Dendritic cell treated with granulocyte-macrophage colony-stimulating factor and Interleukin-4, amounts not matched to agents 40 ng/mL and 50 ng/mL, for 4 days (primary cell): ENCODE data around the gene CASK.

Source experiments
- H3K27ac Mint-ChIP-seq: one replicate; pipeline ENCODE4 v1.8.0; 2022; ENCODE audit warnings: mild to moderate bottlenecking, mixed read lengths
- H3K27me3 Mint-ChIP-seq: one replicate; pipeline ENCODE4 v1.8.0; 2022; ENCODE audit warnings: mild to moderate bottlenecking, mixed read lengths
- H3K36me3 Mint-ChIP-seq: one replicate; pipeline ENCODE4 v1.8.0; 2022; ENCODE audit warnings: low read depth, mixed read lengths
- H3K4me1 Mint-ChIP-seq: one replicate; pipeline ENCODE4 v1.8.0; 2022; ENCODE audit warnings: low read depth, mixed read lengths
- H3K4me3 Mint-ChIP-seq: one replicate; pipeline ENCODE4 v1.8.0; 2022; ENCODE audit warnings: mild to moderate bottlenecking, moderate library complexity, mixed read lengths
- H3K9me3 Mint-ChIP-seq: one replicate; pipeline ENCODE4 v1.8.0; 2022; ENCODE audit warnings: mixed read lengths
- intact Hi-C: fragments of 100-400 bp; cut with micrococcal nuclease; formaldehyde crosslinking; loops from one replicate; pipeline ENCODE4 v1.15.0; 2022

The CASK gene

DNA sequence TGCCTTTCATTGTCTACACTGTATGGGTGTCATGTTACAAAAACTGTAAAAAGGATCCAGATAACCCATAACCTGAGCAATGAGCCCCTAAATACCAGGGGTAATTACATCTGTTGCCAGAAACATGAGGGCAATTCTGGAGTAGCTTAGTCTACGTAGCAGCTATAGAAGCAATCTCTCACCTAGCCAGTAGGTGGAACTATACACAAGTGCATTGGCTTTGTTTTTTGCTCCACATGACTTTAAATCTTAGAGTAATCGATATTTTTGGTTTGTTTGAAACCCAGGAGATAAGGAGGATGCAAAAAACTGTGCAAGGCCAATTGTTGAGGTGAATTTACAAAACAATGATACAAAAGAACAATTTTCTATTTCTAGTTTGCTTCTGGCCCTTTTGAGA is 141.9 kb downstream of the CASK start:
- no peaks in the 10 kb centered on the region for H3K27me3 Mint-ChIP-seq
- H3K4me1 Mint-ChIP-seq: peaks cover under 1% of the 10 kb centered on the region
- H3K36me3 Mint-ChIP-seq: peaks cover 8% of the 10 kb centered on the region
- intact Hi-C loops: no loop called here
- no peak overlapping the region for H3K27ac Mint-ChIP-seq
- no peak overlapping the region for H3K4me3 Mint-ChIP-seq
- H3K9me3 Mint-ChIP-seq: no peaks in the 10 kb centered on the region

DNA sequence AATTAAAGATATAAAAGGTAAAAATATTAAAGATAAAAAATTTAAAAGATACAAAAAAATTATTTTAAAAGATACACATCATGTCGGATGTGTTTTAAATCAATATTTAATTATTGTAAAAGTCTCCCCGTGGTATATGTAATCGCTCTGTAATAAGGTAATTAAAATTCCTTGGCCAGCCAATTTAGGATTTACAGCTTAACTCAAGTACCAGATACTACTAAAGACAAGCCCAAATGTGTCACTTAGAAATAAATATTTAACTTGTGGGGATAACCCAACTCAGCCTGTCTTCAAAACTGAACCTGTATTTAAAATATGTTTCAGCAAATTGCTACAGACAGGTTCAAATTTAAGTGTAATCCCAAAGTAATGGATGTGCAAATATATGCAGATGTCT is 143.4 kb downstream of the CASK start:
- no peaks in the 10 kb centered on the region for H3K36me3 Mint-ChIP-seq
- H3K4me1 Mint-ChIP-seq: no peaks in the 10 kb centered on the region

DNA sequence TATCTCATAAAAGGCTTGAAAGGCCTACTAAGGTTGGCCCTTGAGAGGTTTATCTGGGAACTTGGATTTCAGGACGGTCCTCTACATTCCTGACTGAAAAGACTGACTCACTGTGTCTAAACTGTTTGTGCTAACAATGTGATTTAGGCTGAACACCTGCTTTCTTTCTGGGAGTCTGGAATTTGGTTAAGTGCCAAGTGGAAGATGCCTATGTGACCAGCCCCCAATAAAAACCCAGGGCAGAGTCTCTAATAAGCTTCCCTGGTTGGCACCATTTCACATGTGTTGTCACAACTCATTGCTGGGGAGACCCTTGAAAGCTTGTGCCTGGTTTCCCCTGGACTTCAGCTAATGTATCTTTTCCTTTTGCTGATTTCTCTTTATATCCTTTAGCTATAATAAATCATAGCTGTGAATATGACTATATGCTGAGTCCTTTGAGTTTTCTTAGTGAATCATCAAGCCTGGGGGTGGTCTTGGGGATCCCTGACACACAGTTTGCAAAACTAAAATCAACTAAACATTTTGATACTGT is 144.3 kb downstream of the CASK start:
- no peaks in the 10 kb centered on the region for H3K4me1 Mint-ChIP-seq
- H3K36me3 Mint-ChIP-seq: no peaks in the 10 kb centered on the region
- H3K27ac Mint-ChIP-seq: no peak overlapping the region
- H3K4me3 Mint-ChIP-seq: no peak overlapping the region
- H3K27me3 Mint-ChIP-seq: no peaks in the 10 kb centered on the region
- intact Hi-C loops: no loop called here
- no peaks in the 10 kb centered on the region for H3K9me3 Mint-ChIP-seq

More for the DNA sequence above, 143.4 kb downstream of the CASK start:
- intact Hi-C loops: no loop called here
- Mint-ChIP-seq H3K27ac (no peak overlapping the region), H3K9me3 (no peaks in the 10 kb centered on the region), H3K27me3 (no peaks in the 10 kb centered on the region), H3K4me3 (no peak overlapping the region)

DNA sequence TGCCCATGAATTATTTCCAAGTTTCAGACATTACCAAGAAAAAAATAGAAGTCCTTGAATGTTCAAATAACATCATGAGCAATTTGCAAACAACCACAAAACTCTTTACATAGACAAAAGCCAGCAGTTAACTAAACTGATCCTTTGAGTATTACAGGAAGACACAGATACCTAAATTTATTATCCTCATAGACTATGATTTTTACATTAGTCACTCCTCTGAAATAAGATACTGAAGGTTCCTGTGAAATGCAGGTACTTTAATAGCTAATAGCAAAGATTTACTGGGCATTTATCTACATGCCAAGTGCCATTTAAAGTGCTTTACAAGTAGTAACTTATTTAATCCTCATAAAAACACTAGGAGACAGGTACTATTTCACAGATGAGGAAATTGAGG is 161.7 kb downstream of the CASK start:
- Mint-ChIP-seq H3K4me1 (no peaks in the 10 kb centered on the region), H3K9me3 (no peaks in the 10 kb centered on the region), H3K4me3 (no peak overlapping the region), H3K36me3 (no peaks in the 10 kb centered on the region), H3K27me3 (no peaks in the 10 kb centered on the region), H3K27ac (no peak overlapping the region)
- intact Hi-C loops: no loop called here

DNA sequence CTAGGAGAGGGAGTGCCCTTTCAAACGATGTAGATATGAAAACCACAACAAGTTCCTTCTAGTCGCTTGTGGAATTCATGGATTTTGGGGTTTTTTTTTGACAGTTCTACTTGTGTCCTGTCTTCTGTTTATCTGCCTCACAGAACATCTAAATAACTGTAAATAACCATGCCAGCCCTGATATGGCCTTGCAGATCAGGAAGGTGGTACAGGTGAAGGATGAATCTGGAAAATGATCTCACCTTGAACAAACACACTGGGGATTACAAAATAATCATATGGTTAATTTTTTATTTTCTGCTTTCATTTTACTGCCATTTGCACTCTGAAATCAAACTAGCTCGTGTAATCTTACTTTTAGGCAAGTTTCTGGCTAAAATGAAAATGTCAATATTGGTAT is 162.2 kb downstream of the CASK start:
- intact Hi-C loops: no loop called here
- H3K9me3 Mint-ChIP-seq: no peaks in the 10 kb centered on the region
- H3K36me3 Mint-ChIP-seq: no peaks in the 10 kb centered on the region
- H3K4me3 Mint-ChIP-seq: no peak overlapping the region
- H3K4me1 Mint-ChIP-seq: no peaks in the 10 kb centered on the region
- H3K27me3 Mint-ChIP-seq: no peaks in the 10 kb centered on the region
- H3K27ac Mint-ChIP-seq: no peak overlapping the region

DNA sequence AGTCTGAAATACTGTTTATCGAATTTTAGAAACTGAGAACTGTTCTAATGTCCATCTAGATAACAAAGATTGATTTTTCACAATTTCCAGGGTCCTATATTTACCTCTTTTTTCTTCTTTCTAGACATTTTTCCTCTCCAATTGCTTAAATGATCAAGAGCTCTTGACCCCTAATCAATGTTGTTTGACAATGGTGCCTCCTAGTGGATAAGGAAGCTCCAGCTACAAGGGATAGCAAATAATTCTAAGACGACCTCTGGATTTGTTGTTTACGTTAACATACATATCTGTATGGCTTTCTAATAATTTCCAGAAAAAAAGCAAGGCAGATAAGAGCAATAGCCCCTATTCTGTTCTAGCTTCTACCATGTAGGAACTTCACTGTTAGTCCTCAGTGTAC is 163.5 kb downstream of the CASK start:
- Mint-ChIP-seq H3K27ac (no peak overlapping the region), H3K9me3 (no peaks in the 10 kb centered on the region), H3K4me3 (no peak overlapping the region), H3K27me3 (no peaks in the 10 kb centered on the region), H3K4me1 (no peaks in the 10 kb centered on the region), H3K36me3 (no peaks in the 10 kb centered on the region)
- intact Hi-C loops: loop anchor here (1.0 kb wide), 1 partner anchor 202 kb away; no protein-coding TSS in a partner anchor

DNA sequence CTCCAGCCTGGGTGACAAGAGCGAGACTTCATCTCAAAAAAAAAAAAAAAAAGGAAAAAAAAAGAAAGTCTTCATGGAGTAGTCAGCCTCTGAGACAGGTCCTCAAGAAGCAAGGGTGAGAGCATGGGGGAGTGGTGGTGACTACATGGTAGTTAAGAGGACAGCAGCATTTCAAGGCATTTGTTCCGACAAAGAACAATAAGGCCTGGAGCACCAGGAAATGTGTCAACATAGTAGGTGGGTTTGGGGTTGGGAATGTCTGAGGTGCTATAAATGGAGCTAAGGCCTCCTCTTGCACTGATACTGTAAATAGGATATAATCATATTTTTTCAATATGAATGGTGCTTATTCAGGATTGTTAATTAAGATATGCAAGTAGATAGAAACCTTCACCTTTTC is 165.0 kb downstream of the CASK start:
- H3K27ac Mint-ChIP-seq: no peak overlapping the region
- no peaks in the 10 kb centered on the region for H3K4me1 Mint-ChIP-seq
- no peak overlapping the region for H3K4me3 Mint-ChIP-seq
- intact Hi-C loops: no loop called here
- no peaks in the 10 kb centered on the region for H3K36me3 Mint-ChIP-seq
- H3K27me3 Mint-ChIP-seq: no peaks in the 10 kb centered on the region
- H3K9me3 Mint-ChIP-seq: no peaks in the 10 kb centered on the region

DNA sequence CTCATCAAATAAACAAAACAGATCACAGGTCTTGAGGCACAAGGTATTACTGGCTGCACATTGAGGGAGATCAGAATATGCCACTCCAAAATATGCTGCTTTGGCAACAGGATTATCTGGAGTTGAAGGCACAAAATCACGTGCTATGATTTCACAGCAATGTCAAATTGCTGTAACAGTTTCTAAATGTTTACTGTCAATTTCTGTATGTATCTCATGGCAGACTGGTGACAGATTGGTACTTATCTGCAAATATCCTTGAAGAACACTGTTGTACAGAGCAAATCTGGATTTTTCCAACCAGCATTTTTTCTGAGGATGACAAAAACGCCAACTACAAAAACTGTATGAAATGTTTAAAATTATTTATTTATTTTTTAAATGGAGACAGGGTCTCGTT is 172.6 kb downstream of the CASK start:
- peaks cover 2% of the 10 kb centered on the region for H3K27me3 Mint-ChIP-seq
- no peak overlapping the region for H3K4me3 Mint-ChIP-seq
- H3K36me3 Mint-ChIP-seq: no peaks in the 10 kb centered on the region
- intact Hi-C loops: no loop called here
- no peaks in the 10 kb centered on the region for H3K9me3 Mint-ChIP-seq
- no peak overlapping the region for H3K27ac Mint-ChIP-seq
- no peaks in the 10 kb centered on the region for H3K4me1 Mint-ChIP-seq

DNA sequence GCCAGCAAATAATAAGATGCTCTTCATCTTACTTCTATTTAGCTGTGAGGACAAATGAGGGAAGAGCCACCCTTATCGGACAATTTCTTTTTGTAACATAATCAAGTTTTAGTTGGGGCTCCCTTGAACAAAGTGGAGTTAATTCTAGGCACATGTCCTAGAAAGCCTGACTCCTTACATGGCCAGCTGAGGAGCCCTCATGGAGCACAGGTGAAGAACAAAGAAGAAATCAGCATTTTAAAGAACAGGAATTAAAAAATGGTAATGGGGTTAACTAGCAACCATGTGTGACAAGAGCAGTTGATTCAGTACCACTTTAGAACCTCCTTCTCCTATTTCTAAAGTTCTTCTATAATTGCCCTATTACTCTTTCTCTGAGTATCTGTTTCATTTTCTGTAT is 183.5 kb downstream of the CASK start:
- peaks cover 33% of the 10 kb centered on the region for H3K4me1 Mint-ChIP-seq
- H3K9me3 Mint-ChIP-seq: no peaks in the 10 kb centered on the region
- peak overlapping the region; percentile 45 for H3K27ac Mint-ChIP-seq
- H3K27me3 Mint-ChIP-seq: no peaks in the 10 kb centered on the region
- intact Hi-C loops: loop anchor here (10.0 kb wide), 1 partner anchor 55 kb away; the partner anchor contains the start of gene GPR34
- H3K36me3 Mint-ChIP-seq: no peaks in the 10 kb centered on the region
- H3K4me3 Mint-ChIP-seq: no peak overlapping the region

DNA sequence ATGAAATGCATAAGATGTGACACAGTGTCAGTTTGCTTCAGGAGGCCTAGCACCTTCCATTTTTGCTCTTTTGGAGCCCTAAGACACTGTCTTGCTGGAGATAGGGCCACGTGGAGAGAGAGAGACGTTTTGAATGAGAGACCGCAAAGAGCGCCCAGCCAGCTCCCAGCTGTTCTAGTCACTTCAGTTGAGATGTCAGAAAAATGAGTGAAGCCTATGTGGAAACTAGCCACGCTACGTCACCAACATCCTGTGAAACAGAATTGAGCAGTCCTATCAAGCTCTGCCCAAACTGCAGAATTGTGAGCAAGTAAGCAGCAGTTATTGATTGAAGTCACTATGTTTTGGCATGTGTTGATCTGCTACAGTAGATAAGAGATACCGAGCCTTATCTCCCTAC is 186.3 kb downstream of the CASK start:
- no peaks in the 10 kb centered on the region for H3K27me3 Mint-ChIP-seq
- no peak overlapping the region for H3K27ac Mint-ChIP-seq
- H3K4me1 Mint-ChIP-seq: peaks cover 33% of the 10 kb centered on the region
- intact Hi-C loops: loop anchor here (10.0 kb wide), 1 partner anchor 52 kb away; the partner anchor contains the start of gene GPR34
- H3K36me3 Mint-ChIP-seq: no peaks in the 10 kb centered on the region
- no peak overlapping the region for H3K4me3 Mint-ChIP-seq
- H3K9me3 Mint-ChIP-seq: no peaks in the 10 kb centered on the region

DNA sequence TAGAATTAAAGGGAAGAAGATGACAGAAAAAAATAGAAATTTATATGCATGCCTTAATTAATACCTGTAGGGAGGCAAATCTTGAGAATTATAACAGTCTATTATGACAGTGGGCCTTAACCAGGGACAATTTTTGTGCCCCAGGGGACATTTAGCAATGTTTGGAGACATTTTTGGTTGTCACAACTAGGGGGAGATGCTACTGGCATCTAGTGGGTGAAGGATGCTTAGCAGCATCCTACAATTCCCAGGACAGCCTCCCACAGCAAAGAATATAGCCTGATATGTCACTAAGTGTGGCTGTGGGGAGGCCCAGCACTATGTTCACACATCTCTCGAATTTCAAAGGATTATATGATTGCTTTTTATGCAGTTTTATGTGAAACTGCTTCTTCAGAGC is 188.8 kb downstream of the CASK start:
- Mint-ChIP-seq H3K4me3 (peak overlapping the region; percentile 32), H3K4me1 (peaks cover 27% of the 10 kb centered on the region), H3K27ac (peak overlapping the region; percentile 62), H3K36me3 (no peaks in the 10 kb centered on the region), H3K27me3 (no peaks in the 10 kb centered on the region), H3K9me3 (no peaks in the 10 kb centered on the region)
- intact Hi-C loops: loop anchor here (10.0 kb wide), 1 partner anchor 50 kb away; the partner anchor contains the start of gene GPR34

DNA sequence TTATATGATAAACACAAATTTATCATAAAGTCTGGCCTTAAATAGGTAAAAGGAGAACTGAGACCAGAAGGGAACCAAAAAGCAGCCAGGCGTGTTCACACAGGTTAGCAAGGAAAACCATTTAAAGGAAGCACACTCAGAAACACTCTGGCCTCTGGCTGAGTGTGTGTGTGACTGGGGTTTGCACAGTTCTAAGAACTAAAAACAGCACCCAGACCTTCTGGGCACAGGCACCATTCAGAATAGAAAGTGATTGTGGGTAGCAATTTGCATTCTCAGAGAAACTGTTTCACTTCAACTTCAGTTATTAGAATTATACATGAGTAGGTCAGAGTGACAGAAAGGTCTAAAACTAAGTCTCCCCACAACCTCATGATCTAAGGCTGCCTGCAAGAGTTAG is 189.4 kb downstream of the CASK start:
- H3K27me3 Mint-ChIP-seq: no peaks in the 10 kb centered on the region
- peak overlapping the region; percentile 62 for H3K27ac Mint-ChIP-seq

DNA sequence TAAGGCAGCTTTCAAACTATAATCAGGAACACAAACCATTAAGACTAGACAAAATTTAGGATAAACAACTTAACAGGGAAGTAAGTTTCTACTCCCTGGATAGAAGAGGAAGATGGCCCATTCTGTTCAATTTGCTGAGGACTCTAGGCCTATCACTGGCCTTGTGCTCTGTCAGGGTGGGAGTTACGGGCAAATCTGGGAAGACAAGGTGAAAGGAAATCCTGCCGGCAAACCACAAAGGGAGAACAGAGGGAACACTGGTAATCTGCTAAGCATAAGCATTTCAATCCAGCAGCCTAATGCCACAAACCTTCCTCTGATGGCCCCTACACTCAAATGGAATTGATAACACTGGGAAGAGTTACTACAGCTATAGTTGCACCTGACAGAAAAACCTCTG is 191.1 kb downstream of the CASK start:
- no peaks in the 10 kb centered on the region for H3K9me3 Mint-ChIP-seq
- H3K4me1 Mint-ChIP-seq: peaks cover 27% of the 10 kb centered on the region
- peak overlapping the region; percentile 75 for H3K27ac Mint-ChIP-seq
- H3K4me3 Mint-ChIP-seq: no peak overlapping the region
- H3K36me3 Mint-ChIP-seq: peaks cover 3% of the 10 kb centered on the region
- intact Hi-C loops: loop anchor here (10.0 kb wide), 1 partner anchor 47 kb away; the partner anchor contains the start of gene GPR34
- H3K27me3 Mint-ChIP-seq: no peaks in the 10 kb centered on the region

More for the DNA sequence above, 189.4 kb downstream of the CASK start:
- Mint-ChIP-seq H3K4me1 (peaks cover 27% of the 10 kb centered on the region), H3K4me3 (peak overlapping the region; percentile 32), H3K9me3 (no peaks in the 10 kb centered on the region), H3K36me3 (no peaks in the 10 kb centered on the region)
- intact Hi-C loops: loop anchor here (10.0 kb wide), 1 partner anchor 49 kb away; the partner anchor contains the start of gene GPR34

DNA sequence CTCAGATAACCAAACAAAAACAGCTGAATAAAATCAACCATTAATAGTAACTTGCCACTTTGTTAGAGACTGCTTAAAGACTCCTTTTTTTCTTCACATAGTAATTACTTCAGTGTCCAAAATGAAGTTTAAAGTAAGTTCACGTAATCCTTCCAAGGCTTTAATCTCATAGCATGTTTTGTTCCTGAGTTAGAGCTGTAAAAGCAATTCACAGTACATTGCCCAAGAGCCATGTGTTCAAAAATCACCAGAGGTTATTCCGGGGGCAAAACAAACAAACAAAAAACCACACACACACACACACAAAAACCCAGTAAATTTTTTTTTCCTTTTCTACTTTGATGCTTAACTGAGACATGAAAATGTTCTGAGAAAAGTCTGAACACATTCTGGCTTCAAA is 193.3 kb downstream of the CASK start:
- Mint-ChIP-seq H3K36me3 (peaks cover 7% of the 10 kb centered on the region), H3K27me3 (no peaks in the 10 kb centered on the region), H3K4me3 (no peak overlapping the region), H3K4me1 (peaks cover 13% of the 10 kb centered on the region), H3K9me3 (no peaks in the 10 kb centered on the region), H3K27ac (no peak overlapping the region)
- intact Hi-C loops: loop anchor here (10.0 kb wide), 1 partner anchor 45 kb away; the partner anchor contains the start of gene GPR34

DNA sequence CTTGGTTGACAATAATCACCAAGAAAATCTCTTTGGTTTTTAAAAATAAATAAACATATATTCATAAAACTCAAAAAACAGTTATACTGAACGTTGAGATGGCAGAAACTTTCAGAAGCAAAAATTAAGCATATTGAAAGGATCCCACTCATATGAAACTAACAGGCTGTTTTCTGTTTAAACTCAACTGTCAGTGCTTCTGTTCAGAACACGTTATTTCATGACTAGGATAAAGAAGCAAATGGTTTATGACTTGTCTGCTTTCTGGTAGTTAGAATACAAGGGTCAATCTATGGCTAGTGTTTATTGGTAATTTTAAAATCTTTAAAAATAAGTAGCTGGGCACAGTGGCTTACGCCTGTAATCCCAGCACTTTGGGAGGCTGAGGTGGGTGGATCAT is 195.2 kb downstream of the CASK start:
- Mint-ChIP-seq H3K9me3 (no peaks in the 10 kb centered on the region), H3K27me3 (no peaks in the 10 kb centered on the region), H3K36me3 (peaks cover 7% of the 10 kb centered on the region), H3K4me1 (peaks cover 7% of the 10 kb centered on the region), H3K4me3 (no peak overlapping the region), H3K27ac (no peak overlapping the region)
- intact Hi-C loops: no loop called here
